Lung (tissue), 16 donors: ENCODE results near the gene FA2H. TPM values are rescaled to one million over a fixed set of nuclear protein-coding genes. Genes with fewer than 3 reads are reported as not detected.
A peak's percentile ranks its signal among the peaks of the same experiment; 100 is the strongest.

Source experiments
- ATAC-seq: fragments of 200-7000 bp; cut with Tn5 transposase; one replicate; pipeline ENCODE4 v1.9.1; 2020; ENCODE audit warnings: moderate number of reproducible peaks; ENCODE audit not compliant: insufficient read depth, low FRiP score
- DNase-seq, 3 donors: peaks; one replicate each; pipeline ENCODE4 v3.0.0-alpha.2; 2013 to 2017
- H3K27ac ChIP-seq, 2 donors: one replicate each; pipeline ENCODE4 v1.5.1; 2013; ENCODE audit warnings: mild to moderate bottlenecking in 2 of 2, moderate library complexity in 2 of 2, control low read depth in 1 of 2, inconsistent platforms in 1 of 2, low read depth in 1 of 2, low read length in 1 of 2
- H3K27me3 ChIP-seq, 3 donors: one replicate each; pipeline ENCODE4 v1.5.1; 2013; ENCODE audit warnings: low read length in 2 of 3; ENCODE audit not compliant: control insufficient read depth in 3 of 3, insufficient read depth in 3 of 3
- H3K36me3 ChIP-seq, 4 donors: one replicate each; pipeline ENCODE4 v1.5.1; 2013; ENCODE audit warnings: low read length in 4 of 4, mild to moderate bottlenecking in 1 of 4, moderate library complexity in 1 of 4; ENCODE audit not compliant: control insufficient read depth in 4 of 4, insufficient read depth in 4 of 4
- H3K4me1 ChIP-seq, 5 donors: one replicate each; pipeline ENCODE4 v1.5.1; 2013; ENCODE audit warnings: low read length in 5 of 5, mild to moderate bottlenecking in 2 of 5, moderate library complexity in 1 of 5; ENCODE audit not compliant: control insufficient read depth in 5 of 5, insufficient read depth in 5 of 5
- H3K4me3 ChIP-seq: one replicate; pipeline ENCODE4 v1.5.1; 2013; ENCODE audit warnings: mild to moderate bottlenecking, control low read depth, moderate library complexity
- H3K9ac ChIP-seq, 2 donors: one replicate each; pipeline ENCODE4 v1.5.1; 2013; ENCODE audit warnings: low read length in 2 of 2, control low read depth in 1 of 2; ENCODE audit not compliant: insufficient read depth in 1 of 2
- H3K9me3 ChIP-seq, 4 donors: one replicate each; pipeline ENCODE4 v1.5.1; 2013; ENCODE audit warnings: low read length in 3 of 4, mild to moderate bottlenecking in 1 of 4, moderate library complexity in 1 of 4; ENCODE audit not compliant: control insufficient read depth in 4 of 4, insufficient read depth in 3 of 4
- CTCF ChIP-seq: IDR thresholded peaks from 2 replicates; pipeline ENCODE4 v1.5.1; 2012; ENCODE audit warnings: mild to moderate bottlenecking; ENCODE audit errors: control extremely low read depth, extremely low read depth
- WGBS, 2 donors: extraction: QIAGEN DNeasy Blood & Tissue Kit; methylation state at CpG; one replicate each; pipeline ENCODE4 v1.1.7; 2013; 5-methylcytosine and 5-hydroxymethylcytosine counted together
- long read RNA-seq, 5 donors: transcript quantifications; one replicate each; lab custom pipeline, GENCODE V29; 2026
- polyA plus RNA-seq, 2 donors: library from polyadenylated mRNA; stranded (reverse); fragments of 200-250 nt; gene quantifications; one replicate each; pipeline ENCODE4 v1.2.1, GENCODE V29; 2013
- total RNA-seq, 2 donors: library from RNA; depleted of rRNA in 1 of 2; stranded (reverse); fragments of >200 nt in 1 of 2; gene quantifications; one replicate each; pipeline ENCODE4 v1.2.1, GENCODE V29; 2014 to 2021
- donor health status: control.
- donor health status: control.
- donor health status: Bipolar disorder and iron deficiency.
- donor health status: healthy.
- donor health status: DM: yes; HTN: yes; CAD: no.

The FA2H gene
- total RNA-seq (1 to 10 TPM; 5.9 to 7.1 TPM), polyA plus RNA-seq (1 to 10 TPM; 2.1 to 3.5 TPM)
- long read RNA-seq, donor 1, partial matches to known transcripts: 0 of 3 reads
- long read RNA-seq, donor 1, other reads (novel, unspliced or antisense): 0 of 3 reads
- long read RNA-seq, donor 2, partial matches to known transcripts: 0 of 1 reads
- long read RNA-seq, donor 2, other reads (novel, unspliced or antisense): 0 of 1 reads
- long read RNA-seq, donor 3, partial matches to known transcripts: 0 of 1 reads
- long read RNA-seq, donor 3, other reads (novel, unspliced or antisense): 0 of 1 reads
- long read RNA-seq, donor 4, partial matches to known transcripts: 0 of 1 reads
- long read RNA-seq, donor 4, other reads (novel, unspliced or antisense): 0 of 1 reads
- long read RNA-seq, donor 5, partial matches to known transcripts: 0 of 4 reads
- long read RNA-seq, donor 5, other reads (novel, unspliced or antisense): 0 of 4 reads

- H3K9ac ChIP-seq: no peak within 1 kb of the TSS
- H3K4me1 ChIP-seq: peaks cover 0 to 8% (median 0%) of the 10 kb centered on the region in 5 donors
- TF ChIP-seq CTCF: no peak
- WGBS, 2 donors: 1% methylated on average over 85 to 94 of the region's 94 CpGs
- H3K27ac ChIP-seq: peak within 1 kb of the TSS in 1 of 2 donors; percentile 47
- no peaks in the 10 kb centered on the region for H3K36me3 ChIP-seq
- peaks cover 0 to 2% (median 0%) of the 10 kb centered on the region in 4 donors for H3K9me3 ChIP-seq
- H3K4me3 ChIP-seq: peak within 1 kb of the TSS; percentile 27
- DNase-seq (peak; percentile 65 to 83 (median 83)), ATAC-seq (peak; percentile 95)
- H3K27me3 ChIP-seq: peaks cover 0 to 27% (median 21%) of the 10 kb centered on the region in 3 donors
Observed at GRCh38 chr16:74774223-74775139, at the start of gene FA2H. TSS of gene FA2H (minus strand) at chr16:74774820. CDS start at chr16:74774755, 65 bp downstream.

- WGBS, 2 donors: 69 to 72% methylated on average over 7 of the region's 7 CpGs
Observed at GRCh38 chr16:74817851-74818250, 43.2 kb upstream of the FA2H start.

GRCh38 chr16:74813109-74813641 is 38.6 kb upstream of the FA2H start:
- Histone ChIP-seq H3K9me3 (peaks cover 0 to 2% (median 0%) of the 10 kb centered on the region in 4 donors), H3K4me3 (no peak overlapping the region), H3K9ac (no peak overlapping the region), H3K27ac (no peak overlapping the region), H3K27me3 (no peaks in the 10 kb centered on the region), H3K36me3 (peaks cover 0 to 2% (median 0%) of the 10 kb centered on the region in 4 donors), H3K4me1 (peaks cover 0 to 4% (median 0%) of the 10 kb centered on the region in 5 donors)
- peak; percentile 81 for TF ChIP-seq CTCF
- peak; percentile 65 to 80 (median 77) for DNase-seq
- ATAC-seq: peak; percentile 99
- WGBS, 2 donors: 9 to 10% methylated on average over 25 of the region's 25 CpGs

More at GRCh38 chr16:74817851-74818250, 43.2 kb upstream of the FA2H start:
- H3K9ac ChIP-seq: no peak overlapping the region
- peaks cover 0 to 4% (median 0%) of the 10 kb centered on the region in 4 donors for H3K9me3 ChIP-seq
- H3K4me3 ChIP-seq: no peak overlapping the region
- no peak for TF ChIP-seq CTCF
- peak in 1 of 3 donors; percentile 6 for DNase-seq
- no peaks in the 10 kb centered on the region for H3K27me3 ChIP-seq
- no peak overlapping the region for H3K27ac ChIP-seq
- peaks cover 0 to 4% (median 0%) of the 10 kb centered on the region in 5 donors for H3K4me1 ChIP-seq
- no peak for ATAC-seq
- H3K36me3 ChIP-seq: no peaks in the 10 kb centered on the region
